Measurements from ENCODE around the gene STOX2. TPM values are rescaled to one million over a fixed set of nuclear protein-coding genes. Genes with fewer than 3 reads are reported as not detected.

STOX2 gene, protein sequence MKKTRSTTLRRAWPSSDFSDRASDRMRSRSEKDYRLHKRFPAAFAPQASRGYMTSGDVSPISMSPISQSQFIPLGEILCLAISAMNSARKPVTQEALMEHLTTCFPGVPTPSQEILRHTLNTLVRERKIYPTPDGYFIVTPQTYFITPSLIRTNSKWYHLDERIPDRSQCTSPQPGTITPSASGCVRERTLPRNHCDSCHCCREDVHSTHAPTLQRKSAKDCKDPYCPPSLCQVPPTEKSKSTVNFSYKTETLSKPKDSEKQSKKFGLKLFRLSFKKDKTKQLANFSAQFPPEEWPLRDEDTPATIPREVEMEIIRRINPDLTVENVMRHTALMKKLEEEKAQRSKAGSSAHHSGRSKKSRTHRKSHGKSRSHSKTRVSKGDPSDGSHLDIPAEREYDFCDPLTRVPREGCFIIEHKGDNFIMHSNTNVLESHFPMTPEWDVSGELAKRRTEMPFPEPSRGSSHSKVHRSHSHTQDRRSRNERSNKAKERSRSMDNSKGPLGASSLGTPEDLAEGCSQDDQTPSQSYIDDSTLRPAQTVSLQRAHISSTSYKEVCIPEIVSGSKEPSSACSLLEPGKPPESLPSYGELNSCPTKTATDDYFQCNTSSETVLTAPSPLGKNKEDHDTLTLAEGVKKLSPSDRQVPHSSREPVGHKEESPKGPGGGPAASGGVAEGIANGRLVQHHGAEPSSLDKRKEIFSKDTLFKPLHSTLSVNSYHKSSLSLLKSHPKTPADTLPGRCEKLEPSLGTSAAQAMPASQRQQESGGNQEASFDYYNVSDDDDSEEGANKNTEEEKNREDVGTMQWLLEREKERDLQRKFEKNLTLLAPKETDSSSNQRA (N-terminal part only)
- 1 to 10 TPM; 2.1 to 9.0 (median 3.9) TPM for total RNA-seq

DNA sequence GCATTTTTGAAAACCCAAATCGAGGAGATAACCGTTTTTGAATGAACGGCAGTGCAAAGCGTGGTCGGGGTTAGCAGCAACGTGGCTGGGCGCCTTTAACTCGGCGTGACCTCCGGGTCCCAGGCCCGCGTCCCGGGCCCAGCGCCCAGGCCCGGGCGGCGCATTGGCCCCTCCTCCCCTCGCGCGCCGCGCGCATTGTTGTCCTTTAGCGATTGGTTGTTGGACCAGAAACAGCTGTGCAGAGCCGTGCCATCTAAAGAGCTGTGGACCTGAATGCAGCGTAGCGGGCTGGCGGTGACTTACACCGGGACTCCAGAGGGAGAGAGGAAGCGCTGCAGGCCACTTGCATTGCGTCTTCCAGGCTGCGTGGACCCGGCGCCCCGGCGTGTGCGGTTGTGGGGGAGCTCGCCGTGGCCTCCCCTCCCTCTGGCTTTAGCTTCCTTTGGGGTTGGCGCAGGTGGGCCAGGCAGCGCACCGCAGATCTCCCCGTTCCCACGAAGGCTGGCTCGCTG, at the start of gene STOX2:
Gene STOX2, plus strand, starts transcription at position 227 of the 512 bp plus-strand sequence. CDS start 1,484 bp downstream, outside the sequence.
- TF ChIP-seq, protein P1, sequence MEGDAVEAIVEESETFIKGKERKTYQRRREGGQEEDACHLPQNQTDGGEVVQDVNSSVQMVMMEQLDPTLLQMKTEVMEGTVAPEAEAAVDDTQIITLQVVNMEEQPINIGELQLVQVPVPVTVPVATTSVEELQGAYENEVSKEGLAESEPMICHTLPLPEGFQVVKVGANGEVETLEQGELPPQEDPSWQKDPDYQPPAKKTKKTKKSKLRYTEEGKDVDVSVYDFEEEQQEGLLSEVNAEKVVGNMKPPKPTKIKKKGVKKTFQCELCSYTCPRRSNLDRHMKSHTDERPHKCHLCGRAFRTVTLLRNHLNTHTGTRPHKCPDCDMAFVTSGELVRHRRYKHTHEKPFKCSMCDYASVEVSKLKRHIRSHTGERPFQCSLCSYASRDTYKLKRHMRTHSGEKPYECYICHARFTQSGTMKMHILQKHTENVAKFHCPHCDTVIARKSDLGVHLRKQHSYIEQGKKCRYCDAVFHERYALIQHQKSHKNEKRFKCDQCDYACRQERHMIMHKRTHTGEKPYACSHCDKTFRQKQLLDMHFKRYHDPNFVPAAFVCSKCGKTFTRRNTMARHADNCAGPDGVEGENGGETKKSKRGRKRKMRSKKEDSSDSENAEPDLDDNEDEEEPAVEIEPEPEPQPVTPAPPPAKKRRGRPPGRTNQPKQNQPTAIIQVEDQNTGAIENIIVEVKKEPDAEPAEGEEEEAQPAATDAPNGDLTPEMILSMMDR (IDR thresholded peaks at IDR 0.05; ENCODE audit: low read depth): no peak

DNA sequence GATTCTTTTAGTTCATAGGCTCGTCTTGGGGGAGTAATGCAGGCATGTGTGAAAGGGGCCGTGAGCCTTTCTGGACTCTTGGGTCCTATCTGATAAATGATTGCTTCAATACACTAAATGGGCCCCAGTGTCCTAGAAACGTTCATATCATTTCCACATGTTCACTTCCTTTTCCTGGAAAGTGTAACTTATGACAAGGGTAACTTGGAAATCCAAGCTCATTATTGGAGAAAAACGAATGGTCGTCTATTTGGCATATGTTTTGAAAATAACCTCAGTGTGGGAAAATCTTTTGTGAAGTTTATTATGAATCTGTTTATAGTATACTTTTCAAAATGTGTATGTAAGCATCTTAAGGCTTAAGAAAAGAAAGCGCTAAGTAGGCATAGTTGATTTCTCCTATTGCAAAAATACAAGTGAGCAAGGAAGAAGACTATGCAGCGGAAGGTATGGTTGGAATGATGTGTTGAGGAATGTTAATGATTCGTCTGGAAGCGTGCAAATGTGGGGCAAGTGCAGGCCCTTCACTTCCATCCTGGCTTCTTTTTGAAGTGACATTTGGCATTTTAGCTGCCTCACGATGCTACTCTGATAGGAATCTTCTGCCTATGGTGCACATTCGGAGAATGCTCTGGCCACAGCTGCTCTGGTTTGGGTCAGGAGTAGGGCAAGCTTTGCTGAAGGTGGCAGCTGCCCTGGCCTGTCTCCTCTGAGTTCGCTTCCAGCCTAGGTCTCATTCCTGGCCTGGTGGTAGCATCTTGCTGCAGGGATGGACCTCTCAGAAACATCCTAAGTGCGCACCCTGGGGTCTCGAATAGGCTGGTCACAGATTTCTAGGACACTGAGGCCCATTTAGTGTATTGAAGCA, 49.5 kb upstream of the STOX2 start:
- TF ChIP-seq, protein P1 (IDR thresholded peaks at IDR 0.05; ENCODE audit: low read depth): no peak

DNA sequence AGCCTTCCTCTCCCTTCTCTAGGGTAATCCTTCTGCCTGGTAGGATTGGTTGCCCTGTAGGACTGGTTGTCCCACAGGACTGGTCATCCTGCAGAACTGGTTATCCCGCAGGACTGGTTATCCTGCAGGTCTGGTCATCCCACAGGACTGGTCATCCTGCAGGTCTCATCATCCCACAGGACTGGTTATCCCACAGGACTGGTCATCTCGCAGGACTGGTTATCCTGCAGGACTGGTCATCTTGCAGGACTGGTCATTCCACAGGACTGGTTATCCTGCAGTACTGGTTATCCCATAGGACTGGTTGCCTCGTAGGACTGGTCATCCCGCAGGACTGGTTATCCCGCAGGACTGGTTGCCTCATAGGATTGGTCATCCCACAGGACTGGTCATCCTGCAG, 48.1 kb upstream of the STOX2 start:
- TF ChIP-seq, protein P1 (IDR thresholded peaks at IDR 0.05; ENCODE audit: low read depth): no peak

DNA sequence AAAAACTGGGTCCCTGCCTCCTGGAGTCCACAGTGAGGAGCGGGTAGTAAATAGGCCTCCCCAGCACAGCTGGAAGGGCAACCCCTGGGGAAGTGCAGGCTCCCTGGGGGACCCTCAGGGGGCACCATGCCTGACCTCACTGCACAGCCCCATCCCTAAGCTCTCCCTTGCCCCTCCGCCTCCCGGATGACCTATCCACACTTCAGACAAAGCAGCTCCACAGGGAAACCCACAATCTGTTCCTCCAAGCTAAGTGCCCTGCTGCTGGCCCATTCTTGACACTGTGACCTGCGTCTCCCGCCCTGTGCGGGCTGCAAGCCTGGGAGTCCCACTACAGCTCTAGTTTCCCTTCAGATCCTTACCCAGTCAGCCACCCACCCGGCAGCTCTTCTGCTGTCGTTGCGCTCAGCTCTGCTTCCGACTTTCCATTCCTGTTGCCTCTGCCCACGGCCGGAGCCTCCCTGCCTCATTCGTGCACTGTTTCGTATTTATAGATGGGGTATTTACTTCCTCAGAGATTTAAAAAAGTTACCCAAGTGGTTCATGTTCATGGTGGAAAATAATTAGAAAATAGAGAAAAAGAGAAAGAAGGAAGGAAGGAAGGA, 47.0 kb upstream of the STOX2 start:
- TF ChIP-seq, protein P1 (IDR thresholded peaks at IDR 0.05; ENCODE audit: low read depth): no peak

DNA sequence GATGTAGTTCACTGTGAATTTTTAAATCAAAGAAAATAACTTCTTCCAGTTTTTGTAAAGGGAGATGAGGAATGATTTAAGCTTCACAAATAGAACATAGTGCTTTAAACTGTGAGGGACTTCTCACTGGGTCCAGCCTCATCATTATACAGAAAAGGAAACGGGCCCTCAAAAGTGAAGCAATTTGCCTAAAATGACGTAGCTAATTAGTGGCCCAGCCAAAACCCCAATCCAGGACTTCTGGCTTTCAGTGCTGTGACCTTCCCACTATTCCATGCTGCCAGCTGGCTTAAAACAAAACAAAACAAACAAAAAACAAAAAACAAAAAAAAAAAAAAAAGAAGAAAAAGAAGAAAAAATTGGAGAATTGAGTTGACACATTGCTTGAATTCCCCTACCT, 45.0 kb upstream of the STOX2 start:
- TF ChIP-seq, protein P1 (IDR thresholded peaks at IDR 0.05; ENCODE audit: low read depth): no peak

DNA sequence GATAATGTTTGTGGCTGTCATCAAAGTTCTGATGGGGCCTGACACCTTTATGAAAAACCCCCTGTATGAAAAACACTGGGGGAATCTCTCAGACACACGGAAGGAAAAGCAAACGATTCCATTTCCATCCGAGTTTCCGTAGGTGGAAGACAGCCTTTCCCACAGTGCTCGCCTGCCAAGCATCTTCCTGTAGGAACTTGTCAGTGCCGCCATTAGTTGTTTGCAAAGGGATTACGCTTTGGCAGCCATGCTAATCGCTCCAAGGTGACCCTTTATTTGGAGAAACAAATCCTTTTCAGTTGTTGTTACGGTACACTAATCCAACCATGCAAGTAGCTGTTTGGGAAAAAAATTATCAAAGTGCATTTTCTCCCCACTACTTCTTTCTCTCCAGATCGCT, 44.4 kb upstream of the STOX2 start:
- TF ChIP-seq, protein P1 (IDR thresholded peaks at IDR 0.05; ENCODE audit: low read depth): no peak

Data from subcutaneous adipose tissue (tissue), 4 donors.